ENCODE results near the gene CRIP3.

CRIP3 gene

DNA sequence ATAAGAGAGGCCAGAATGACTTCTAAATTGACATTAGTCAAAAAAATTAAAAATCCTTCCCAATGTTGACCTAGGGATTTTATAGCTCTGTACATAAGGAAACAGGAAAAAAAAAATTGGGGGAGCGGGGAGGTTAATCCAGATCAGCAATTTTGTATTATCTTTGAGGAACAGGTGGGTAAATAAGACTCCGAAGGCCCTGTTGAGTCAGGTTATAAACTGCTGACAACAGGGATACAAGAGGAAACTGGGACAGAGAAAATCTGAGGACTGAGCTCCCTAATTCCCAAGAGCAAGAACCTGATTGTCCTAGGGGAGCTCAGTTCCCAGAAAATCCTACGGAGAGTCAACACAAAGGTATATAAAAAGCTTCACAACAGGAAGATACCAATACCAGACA, 26.8 kb upstream of the CRIP3 start:
- Histone ChIP-seq H3K79me2 (ENCODE audit: insufficient read depth, low read depth) (no peaks in the 10 kb centered on the region), H2AFZ (ENCODE audit: low read depth) (no peak overlapping the region), H3K36me3 (ENCODE audit: insufficient read depth) (no peaks in the 10 kb centered on the region), H3K27me3 (ENCODE audit: insufficient read depth, low read depth) (no peaks in the 10 kb centered on the region), H4K20me1 (ENCODE audit: insufficient read depth) (no peaks in the 10 kb centered on the region), H3K9ac (no peak overlapping the region), H3K4me2 (no peak overlapping the region), H3K4me1 (ENCODE audit: low read depth, poor library complexity, severe bottlenecking) (no peaks in the 10 kb centered on the region), H3K27ac (no peak overlapping the region), H3K4me3 (IDR thresholded peaks at IDR 0.05; ENCODE audit: insufficient read depth, low read depth, low read length) (no peak overlapping the region)
- no peak for TF ChIP-seq CTCF (conservative IDR thresholded peaks at IDR 0.05; ENCODE audit: low read depth, low read length)

GRCh38 chr6:43334466-43335095, 26.0 kb upstream of the CRIP3 start:
- Histone ChIP-seq H3K4me2 (no peak overlapping the region), H3K79me2 (ENCODE audit: insufficient read depth, low read depth) (no peaks in the 10 kb centered on the region), H2AFZ (ENCODE audit: low read depth) (no peak overlapping the region), H3K27ac (no peak overlapping the region), H3K27me3 (ENCODE audit: insufficient read depth, low read depth) (no peaks in the 10 kb centered on the region), H4K20me1 (ENCODE audit: insufficient read depth) (no peaks in the 10 kb centered on the region), H3K4me1 (ENCODE audit: low read depth, poor library complexity, severe bottlenecking) (no peaks in the 10 kb centered on the region), H3K4me3 (IDR thresholded peaks at IDR 0.05; ENCODE audit: insufficient read depth, low read depth, low read length) (no peak overlapping the region), H3K36me3 (ENCODE audit: insufficient read depth) (no peaks in the 10 kb centered on the region), H3K9ac (no peak overlapping the region)
- peak; percentile 49 for TF ChIP-seq CTCF (conservative IDR thresholded peaks at IDR 0.05; ENCODE audit: low read depth, low read length)

- Histone ChIP-seq H3K4me2 (no peak overlapping the region), H3K4me3 (IDR thresholded peaks at IDR 0.05; ENCODE audit: insufficient read depth, low read depth, low read length) (no peak overlapping the region), H3K9ac (no peak overlapping the region), H3K27ac (no peak overlapping the region), H2AFZ (ENCODE audit: low read depth) (no peak overlapping the region), H3K4me1 (ENCODE audit: low read depth, poor library complexity, severe bottlenecking) (no peaks in the 10 kb centered on the region), H4K20me1 (ENCODE audit: insufficient read depth) (no peaks in the 10 kb centered on the region), H3K36me3 (ENCODE audit: insufficient read depth) (no peaks in the 10 kb centered on the region), H3K27me3 (ENCODE audit: insufficient read depth, low read depth) (no peaks in the 10 kb centered on the region), H3K79me2 (ENCODE audit: insufficient read depth, low read depth) (no peaks in the 10 kb centered on the region)
- TF ChIP-seq CTCF (conservative IDR thresholded peaks at IDR 0.05; ENCODE audit: low read depth, low read length), result no peak
Observed at GRCh38 chr6:43331891-43332290, 23.3 kb upstream of the CRIP3 start.

DNA sequence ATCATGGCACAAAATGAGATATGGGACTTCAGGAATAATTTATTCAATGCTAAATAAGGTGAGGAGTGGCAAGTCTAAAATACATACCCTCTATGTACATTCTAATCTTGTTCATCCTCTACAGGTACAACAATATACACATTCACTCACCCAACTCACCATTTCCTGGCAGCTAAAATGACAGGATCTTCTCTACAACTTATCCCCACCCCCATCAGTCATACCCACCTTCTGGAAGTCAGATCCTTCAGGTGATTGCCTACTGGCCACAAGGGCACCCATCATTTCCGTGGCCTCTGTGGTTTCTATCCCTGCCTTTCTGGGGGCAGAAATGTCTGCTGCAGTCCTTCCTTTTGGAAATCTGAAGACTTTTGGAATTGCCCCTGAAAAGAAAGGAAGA, 22.8 kb upstream of the CRIP3 start:
- Histone ChIP-seq H3K27ac (no peak overlapping the region), H3K79me2 (ENCODE audit: insufficient read depth, low read depth) (no peaks in the 10 kb centered on the region), H3K4me2 (no peak overlapping the region), H3K27me3 (ENCODE audit: insufficient read depth, low read depth) (no peaks in the 10 kb centered on the region), H3K9ac (no peak overlapping the region), H3K4me1 (ENCODE audit: low read depth, poor library complexity, severe bottlenecking) (no peaks in the 10 kb centered on the region), H3K36me3 (ENCODE audit: insufficient read depth) (no peaks in the 10 kb centered on the region), H4K20me1 (ENCODE audit: insufficient read depth) (no peaks in the 10 kb centered on the region), H2AFZ (ENCODE audit: low read depth) (no peak overlapping the region), H3K4me3 (IDR thresholded peaks at IDR 0.05; ENCODE audit: insufficient read depth, low read depth, low read length) (no peak overlapping the region)
- TF ChIP-seq CTCF (conservative IDR thresholded peaks at IDR 0.05; ENCODE audit: low read depth, low read length), result no peak
